Measurements from ENCODE around the gene NOS1. TPM values are rescaled to one million over a fixed set of nuclear protein-coding genes. Genes with fewer than 3 reads are reported as not detected.

The NOS1 gene
- total RNA-seq, 1 donor from 2014 or later = 3.5 TPM

DNA sequence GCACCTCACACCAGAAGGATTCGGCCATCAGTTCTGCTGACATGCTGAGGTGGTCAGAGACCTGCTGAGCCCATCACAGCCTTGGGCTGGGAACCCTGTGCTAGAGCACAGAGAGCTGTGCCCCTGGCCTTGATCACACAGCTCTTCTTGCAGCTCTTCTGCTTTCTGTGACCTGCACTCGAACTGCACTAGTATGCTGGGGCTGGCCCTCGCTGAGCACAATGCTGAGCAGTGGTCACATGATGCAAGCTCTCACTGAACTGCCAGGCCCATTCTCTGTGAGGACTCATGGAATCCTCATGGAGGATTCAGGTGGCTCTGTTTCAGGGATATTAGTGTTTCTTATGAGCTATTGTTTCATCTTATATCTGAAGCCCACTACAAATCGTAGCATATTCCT, 193.7 kb downstream of the NOS1 start:
- Histone ChIP-seq H3K36me3 (peaks cover 98% of the 10 kb centered on the region), H3K27ac (no peak overlapping the region), H3K4me3 (no peak overlapping the region), H3K4me1 (no peaks in the 10 kb centered on the region), H3K9me3 (no peaks in the 10 kb centered on the region), H3K27me3 (ENCODE audit: low read depth) (no peaks in the 10 kb centered on the region)
- TF ChIP-seq CTCF (IDR thresholded peaks at IDR 0.05) = no peak
- ATAC-seq (no peak), DNase-seq (no peak)
- intact Hi-C loops (cut with DNase I) = no loop called here

GRCh38 chr12:117166107-117166506, 195.3 kb downstream of the NOS1 start:
- Histone ChIP-seq H3K9me3 (no peaks in the 10 kb centered on the region), H3K36me3 (peaks cover 98% of the 10 kb centered on the region), H3K27me3 (ENCODE audit: low read depth) (no peaks in the 10 kb centered on the region), H3K4me3 (no peak overlapping the region), H3K4me1 (no peaks in the 10 kb centered on the region), H3K27ac (no peak overlapping the region)
- no peak for TF ChIP-seq CTCF (IDR thresholded peaks at IDR 0.05)
- no peak for DNase-seq
- ATAC-seq = no peak
- intact Hi-C loops (cut with DNase I) = no loop called here

GRCh38 chr12:117165342-117165741, 196.1 kb downstream of the NOS1 start:
- H3K27ac ChIP-seq = no peak overlapping the region
- intact Hi-C loops (cut with DNase I) = no loop called here
- peaks cover 98% of the 10 kb centered on the region for H3K36me3 ChIP-seq
- no peak overlapping the region for H3K4me3 ChIP-seq
- no peaks in the 10 kb centered on the region for H3K9me3 ChIP-seq
- DNase-seq (no peak), ATAC-seq (no peak)
- TF ChIP-seq CTCF (IDR thresholded peaks at IDR 0.05) = no peak
- no peaks in the 10 kb centered on the region for H3K4me1 ChIP-seq
- no peaks in the 10 kb centered on the region for H3K27me3 ChIP-seq (ENCODE audit: low read depth)

DNA sequence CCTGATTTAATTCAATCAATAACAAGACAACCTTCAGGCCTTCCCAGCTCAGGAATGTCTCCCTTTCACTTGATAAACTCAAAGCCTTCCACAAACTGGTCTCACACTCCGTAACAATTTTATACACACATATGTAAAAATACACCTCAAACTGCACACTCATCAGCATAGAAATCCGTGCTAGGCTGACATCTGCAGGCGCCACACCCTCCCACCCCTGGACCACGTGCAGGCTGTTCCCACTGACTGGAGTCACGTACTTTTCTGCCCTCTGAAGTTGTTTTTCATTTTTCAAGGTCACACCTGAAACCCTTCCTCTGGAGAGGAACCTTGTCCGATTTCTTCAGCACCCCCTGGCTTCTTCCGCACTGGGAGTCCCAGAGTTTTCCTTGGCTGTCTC, 198.8 kb downstream of the NOS1 start:
- TF ChIP-seq CTCF (IDR thresholded peaks at IDR 0.05) = no peak
- DNase-seq (no peak), ATAC-seq (no peak)
- intact Hi-C loops (cut with DNase I) = no loop called here
- H3K36me3 ChIP-seq = peaks cover 100% of the 10 kb centered on the region
- no peaks in the 10 kb centered on the region for H3K4me1 ChIP-seq
- H3K27ac ChIP-seq = no peak overlapping the region
- H3K9me3 ChIP-seq = no peaks in the 10 kb centered on the region
- H3K4me3 ChIP-seq = no peak overlapping the region
- no peaks in the 10 kb centered on the region for H3K27me3 ChIP-seq (ENCODE audit: low read depth)

GRCh38 chr12:117162167-117162539, 199.3 kb downstream of the NOS1 start:
- H3K27ac ChIP-seq = no peak overlapping the region
- intact Hi-C loops (cut with DNase I) = no loop called here

More at GRCh38 chr12:117162167-117162539, 199.3 kb downstream of the NOS1 start:
- DNase-seq = no peak
- Histone ChIP-seq H3K27me3 (ENCODE audit: low read depth) (no peaks in the 10 kb centered on the region), H3K36me3 (peaks cover 100% of the 10 kb centered on the region), H3K4me1 (no peaks in the 10 kb centered on the region), H3K4me3 (no peak overlapping the region), H3K9me3 (no peaks in the 10 kb centered on the region)
- TF ChIP-seq CTCF (IDR thresholded peaks at IDR 0.05) = no peak
- no peak for ATAC-seq

Data from lower lobe of right lung (tissue), 2 donors.